ENCODE results near the gene CLEC16A. TPM values are rescaled to one million over a fixed set of nuclear protein-coding genes. Genes with fewer than 3 reads are reported as not detected.

The CLEC16A gene
- total and polyA plus RNA-seq, 9 of the 15 experiments (the other 6 are each of a cell fraction or from before 2014, with no cell fraction given), result 1.00 to 22.3 (median 10.0) TPM

- TF ChIP-seq SUPT5H (IDR thresholded peaks at IDR 0.05), result no peak
- no peak for TF ChIP-seq NFXL1 (CRISPR knock-in tag; IDR thresholded peaks at IDR 0.05)
- TF ChIP-seq ZSCAN32 (CRISPR knock-in tag; IDR thresholded peaks at IDR 0.05), result no peak
- no peak for TF ChIP-seq CCNT2 (IDR thresholded peaks at IDR 0.05; ENCODE audit: borderline replicate concordance, extremely low read depth, insufficient read length, low read depth, low read length)
- no peak for TF ChIP-seq XRCC4 (IDR thresholded peaks at IDR 0.05; ENCODE audit: extremely low read depth, insufficient read depth, insufficient read length)
- TF ChIP-seq ZNF384 (IDR thresholded peaks at IDR 0.05; ENCODE audit: low read depth, low read length), result no peak
Observed at GRCh38 chr16:10978871-10979446, 34.6 kb downstream of the CLEC16A start (continued).

- H3K79me2 ChIP-seq (ENCODE audit: control insufficient read depth, insufficient read depth, low read length), result no peaks in the 10 kb centered on the region
- DNase-seq (ENCODE audit: extremely low read depth in 1 of 4, low spot score in 3 of 4) (no peak), FAIRE-seq (no peak), ATAC-seq (no peak)
- no peak overlapping the region for H2AFZ ChIP-seq (ENCODE audit: low read depth, low read length)
- peaks cover 3% of the 10 kb centered on the region in 2 experiments; a peak in 2 of 5 replicates for H3K4me1 ChIP-seq (replicated peaks in 1 of 2; ENCODE audit: control insufficient read depth in 2 of 2, insufficient read depth in 2 of 2, low read length in 2 of 2)
- H3K27ac ChIP-seq (ENCODE audit: extremely low read depth, low read depth, low read length), result no peak overlapping the region
- in situ Hi-C loops (cut with MboI), result no loop called here
- ChIA-PET CTCF (ENCODE audit: low intra/inter-chr PET ratio) (no interaction called here), POLR2A (interaction anchor here (0.9 to 1.5 kb wide), 3 partner anchors 8 to 275 kb away, joined by 3 to 6 read pairs (median 4); no protein-coding TSS in a partner anchor)
- H3K9me3 ChIP-seq (replicated peaks; ENCODE audit: control insufficient read depth, insufficient read depth, low read depth, low read length), result no peaks in the 10 kb centered on the region
- H3K4me3 ChIP-seq, result no peak overlapping the region
- H3K4me2 ChIP-seq (ENCODE audit: insufficient read depth, low read length), result no peak overlapping the region
- H3K27me3 ChIP-seq (ENCODE audit: control insufficient read depth in 2 of 2, insufficient read depth in 2 of 2, low read length in 2 of 2), result no peaks in the 10 kb centered on the region
- 87% methylated on average over 19 of the region's 19 CpGs for WGBS (ENCODE audit: insufficient coverage, low coverage, missing lambda C conversion rate)
- peaks cover 62% of the 10 kb centered on the region; the same call in 2 of the 3 replicates for H3K36me3 ChIP-seq (ENCODE audit: control insufficient read depth, insufficient read depth, low read length)
- no peaks in the 10 kb centered on the region for H4K20me1 ChIP-seq (replicated peaks; ENCODE audit: control insufficient read depth, insufficient read depth, low read length)
- peak overlapping the region in 1 of 2 experiments; percentile 67; a peak in 1 of 4 replicates for H3K9ac ChIP-seq (ENCODE audit: insufficient read depth in 1 of 2, low read depth in 2 of 2, low read length in 2 of 2)
- H3K9me1 ChIP-seq (ENCODE audit: control insufficient read depth, insufficient read depth, low read length), result no peaks in the 10 kb centered on the region
- BruUV-seq (replicated peaks), result no TSS peak
- intact Hi-C loops (cut with micrococcal nuclease), result no loop called here
- TF ChIP-seq HDAC6 (IDR thresholded peaks at IDR 0.05; ENCODE audit: low read depth, low read length), result no peak
- TF ChIP-seq NONO (IDR thresholded peaks at IDR 0.05; ENCODE audit: low read depth in 2 of 2, low read length in 1 of 2), result no peak
- no peak for TF ChIP-seq LEF1 (IDR thresholded peaks at IDR 0.05)
- TF ChIP-seq ZNF583 (CRISPR knock-in tag; IDR thresholded peaks at IDR 0.05), result no peak
- no peak for TF ChIP-seq IRF1 (CRISPR knock-in tag; IDR thresholded peaks at IDR 0.05; ENCODE audit: borderline replicate concordance)
- no peak for TF ChIP-seq CREBBP (IDR thresholded peaks at IDR 0.05; ENCODE audit: low read depth, low read length)
- no peak for TF ChIP-seq HBP1 (CRISPR knock-in tag; IDR thresholded peaks at IDR 0.05)
- no peak for TF ChIP-seq ZNF3 (CRISPR knock-in tag; IDR thresholded peaks at IDR 0.05)
- no peak for TF ChIP-seq TARDBP (IDR thresholded peaks at IDR 0.05)
Observed at GRCh38 chr16:10979717-10980601, 35.6 kb downstream of the CLEC16A start.

Data from K562 (cell line).